HG03558 (cell line): Measurements from ENCODE around the gene ARL6IP6.
"Not testable (repeated sequence)": the region's sequence is repeated elsewhere in the genome, so short reads cannot be mapped to it uniquely, and the experiment has no call there.

Experiments used
- ATAC-seq: cut with Tn5 transposase; IDR thresholded peaks from one replicate; pipeline ENCODE4 v1.9.1; 2021; ENCODE audit warnings: moderate number of reproducible peaks; ENCODE audit not compliant: unreplicated experiment; ENCODE audit errors: extremely low read depth

Gene ARL6IP6

DNA sequence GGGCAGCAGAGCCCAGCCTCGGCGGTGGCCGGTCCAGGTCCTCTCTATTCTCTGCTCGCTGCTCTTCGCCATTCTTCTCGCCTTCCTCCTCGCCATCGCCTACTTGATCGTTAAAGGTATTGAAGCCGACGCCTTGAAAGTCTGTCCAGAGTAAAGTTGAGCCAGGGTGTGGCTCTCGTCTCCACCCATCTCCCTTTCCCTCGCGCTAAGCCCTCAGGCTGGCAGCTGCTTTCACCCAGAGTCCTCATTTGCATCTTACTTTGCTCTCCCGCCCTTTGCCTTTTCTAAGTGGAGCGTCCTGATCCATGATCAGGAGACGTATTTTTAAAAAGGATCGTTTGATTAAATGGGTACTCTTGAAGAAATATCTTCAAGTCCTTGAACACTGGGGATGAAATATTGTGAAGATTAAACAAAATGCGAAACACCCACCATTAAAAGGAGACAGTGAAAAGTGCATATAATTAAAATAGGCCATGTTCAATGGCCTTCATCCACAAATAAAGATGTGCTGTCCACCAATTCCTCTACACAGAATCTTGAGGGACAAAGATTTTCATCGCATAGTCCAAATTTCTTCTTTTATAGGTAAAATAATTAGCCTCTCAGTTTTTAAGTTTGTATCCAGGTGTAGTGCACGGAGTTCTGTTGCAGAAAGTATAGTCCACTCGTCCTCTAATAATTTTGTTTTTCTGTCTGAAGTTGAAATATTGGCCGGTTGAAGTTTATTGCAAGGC lies 657 bp downstream of the ARL6IP6 start:
- peak; percentile 24 for ATAC-seq

DNA sequence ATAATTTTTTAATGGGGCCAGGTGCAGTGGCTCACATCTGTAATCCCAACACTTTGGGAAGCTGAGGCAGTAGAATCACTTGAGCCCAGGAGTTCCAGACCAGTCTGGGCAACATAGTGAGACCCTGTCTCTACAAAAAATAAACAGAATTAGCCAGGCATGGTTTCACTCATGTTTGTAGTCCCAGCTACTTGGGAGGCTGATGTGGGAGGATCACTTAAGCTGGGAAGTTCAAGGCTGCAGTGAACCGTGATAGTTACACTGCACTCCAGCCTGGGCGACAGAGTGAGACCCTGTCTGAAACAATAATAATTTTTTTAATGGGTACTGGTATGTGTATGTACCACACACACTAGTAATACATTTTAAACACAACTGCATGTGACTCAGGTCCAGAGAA lies 2.4 kb downstream of the ARL6IP6 start:
- ATAC-seq, result no peak

DNA sequence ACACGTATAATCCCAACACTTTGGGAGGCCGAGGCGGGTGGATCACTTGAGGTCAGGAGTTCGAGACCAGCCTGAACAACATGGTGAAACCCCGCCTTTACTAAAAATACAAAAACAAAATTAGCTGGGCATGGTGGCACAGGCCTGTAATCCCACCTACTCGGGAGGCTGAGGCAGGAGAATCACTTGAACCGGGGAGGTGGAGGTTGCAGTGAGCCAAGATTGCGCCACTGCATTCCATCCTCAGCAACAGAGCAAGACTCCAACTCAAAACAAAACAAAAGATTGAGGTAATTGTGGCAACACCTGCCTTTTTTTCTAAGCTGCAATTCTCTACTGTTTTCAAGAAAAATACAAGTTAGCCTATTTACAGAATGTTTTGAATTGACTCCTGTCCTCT lies 4.2 kb downstream of the ARL6IP6 start:
- ATAC-seq, result not testable (repeated sequence)

DNA sequence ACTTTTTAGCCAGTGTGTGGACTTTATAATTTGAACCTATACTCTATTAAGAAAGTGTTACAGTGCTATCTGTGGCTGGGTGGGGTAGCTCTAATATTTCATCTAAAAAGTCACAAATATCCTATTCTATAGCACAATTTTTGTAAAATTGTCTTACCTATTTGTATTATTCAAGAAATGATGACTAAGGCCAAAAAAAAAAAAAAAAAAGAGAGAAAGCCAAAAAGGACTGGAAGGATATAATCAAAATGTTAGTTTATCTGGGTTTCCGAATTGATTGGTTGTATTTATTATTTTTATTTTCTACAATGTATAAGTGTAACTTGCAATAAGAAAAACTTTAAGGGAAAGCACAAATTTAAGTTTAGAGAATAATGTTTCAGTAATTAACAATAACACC lies 5.5 kb downstream of the ARL6IP6 start:
- ATAC-seq, result no peak

DNA sequence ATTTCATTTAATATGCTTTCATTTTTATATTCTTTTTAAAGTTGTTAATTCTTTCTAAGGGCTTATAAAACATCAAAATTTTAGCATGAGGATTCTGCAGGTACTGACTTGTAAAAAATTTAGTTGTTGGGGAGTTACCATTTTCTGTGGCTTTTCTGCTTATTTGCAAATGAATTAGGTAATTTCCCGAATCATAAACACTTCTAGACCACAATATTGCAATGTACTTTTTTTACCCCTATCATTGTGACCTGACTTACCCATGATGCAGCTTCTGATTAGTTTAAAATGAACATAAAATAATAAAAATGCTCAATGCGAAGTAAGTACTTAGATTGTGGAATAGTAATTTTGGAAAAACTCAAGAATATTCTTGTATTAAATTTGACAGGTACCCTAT lies 11.4 kb downstream of the ARL6IP6 start:
- no peak for ATAC-seq

DNA sequence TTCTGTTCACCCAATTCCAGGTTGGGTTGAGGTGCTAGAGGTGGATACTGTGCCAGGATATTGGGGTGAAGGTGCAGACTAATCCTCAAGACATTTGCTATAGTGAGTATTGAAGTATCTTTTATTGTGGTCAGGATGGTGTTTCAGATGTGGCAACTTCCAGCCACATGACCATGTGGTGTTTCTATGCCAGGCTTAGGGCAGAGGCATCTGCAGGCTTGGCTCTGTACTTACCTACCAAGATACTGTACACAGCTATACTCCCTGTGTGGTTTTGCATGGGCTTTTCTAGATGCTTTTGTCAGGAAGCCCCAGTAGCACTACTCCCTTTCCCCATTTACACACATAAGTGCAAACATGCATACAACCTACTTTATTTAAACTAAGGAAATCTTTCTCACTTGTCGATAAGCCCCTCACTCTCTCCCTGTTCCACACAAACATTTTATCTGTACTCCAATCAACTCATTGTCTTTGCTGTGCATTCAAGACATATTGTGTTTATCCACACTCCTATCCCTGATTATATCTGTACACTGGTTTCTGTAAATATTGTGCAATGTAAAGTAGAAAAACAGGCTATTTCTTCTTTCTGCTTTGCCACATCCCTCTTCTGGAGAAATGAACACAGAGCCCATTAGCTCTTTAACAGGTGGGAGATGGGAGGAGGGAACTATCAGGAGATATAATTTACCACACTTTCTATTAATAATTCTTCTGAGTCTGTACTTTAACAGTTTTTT lies 12.3 kb downstream of the ARL6IP6 start:
- peak; percentile 80 for ATAC-seq

DNA sequence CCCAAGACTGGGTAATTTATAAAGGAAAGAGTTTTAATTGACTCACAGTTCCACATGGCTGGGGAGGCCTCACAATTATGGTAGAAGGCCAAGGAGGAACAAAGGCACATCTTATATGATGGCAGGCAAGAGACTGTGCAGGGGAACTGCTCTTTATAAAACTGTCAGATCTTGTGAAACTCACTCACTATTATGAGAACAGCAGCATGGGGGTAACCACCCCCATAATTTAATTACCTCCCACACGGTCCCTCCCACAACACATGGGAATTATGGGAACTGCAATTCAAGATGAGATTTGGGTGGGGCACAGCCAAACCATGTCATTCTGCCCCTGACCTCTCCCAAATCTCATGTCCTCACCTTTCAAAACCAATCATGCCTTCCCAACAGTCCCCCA lies 19.1 kb downstream of the ARL6IP6 start:
- ATAC-seq, result not testable (repeated sequence)

DNA sequence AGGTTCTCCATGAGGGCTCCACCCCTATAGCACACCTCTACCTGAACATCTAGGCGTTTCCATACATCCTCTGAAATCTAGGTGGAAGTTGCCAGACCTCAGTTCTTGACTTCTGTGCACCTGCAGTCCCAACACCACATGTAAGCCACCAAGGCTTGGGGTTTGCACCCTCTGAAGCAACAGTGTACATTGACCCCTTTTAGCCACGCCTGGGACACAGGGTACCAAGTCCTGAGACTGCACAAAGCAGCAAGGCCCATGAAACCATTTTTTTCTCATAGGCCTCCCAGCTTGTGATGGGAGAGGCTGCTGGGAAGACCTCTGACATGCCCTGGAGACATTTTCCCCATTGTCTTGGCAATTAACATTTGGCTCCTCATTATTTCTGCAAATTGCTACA lies 20.0 kb downstream of the ARL6IP6 start:
- no peak for ATAC-seq

DNA sequence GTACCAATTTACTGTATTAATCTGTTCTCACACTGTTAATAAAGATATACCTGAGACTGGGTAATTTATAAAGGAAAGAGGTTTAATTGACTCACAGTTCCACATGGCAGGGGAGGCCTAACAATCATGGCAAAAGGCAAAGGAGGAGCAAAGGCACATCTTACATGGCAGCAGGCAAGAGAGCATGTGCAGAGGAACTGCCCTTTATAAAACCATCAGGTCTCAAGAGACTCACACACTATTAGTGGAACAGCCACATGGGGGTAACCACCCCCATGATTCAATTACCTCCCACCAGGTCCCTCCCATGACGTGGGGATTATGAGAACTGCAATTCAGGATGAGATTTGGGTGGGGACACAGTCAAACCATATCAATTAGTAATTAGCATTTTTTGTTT lies 21.3 kb downstream of the ARL6IP6 start:
- not testable (repeated sequence) for ATAC-seq

DNA sequence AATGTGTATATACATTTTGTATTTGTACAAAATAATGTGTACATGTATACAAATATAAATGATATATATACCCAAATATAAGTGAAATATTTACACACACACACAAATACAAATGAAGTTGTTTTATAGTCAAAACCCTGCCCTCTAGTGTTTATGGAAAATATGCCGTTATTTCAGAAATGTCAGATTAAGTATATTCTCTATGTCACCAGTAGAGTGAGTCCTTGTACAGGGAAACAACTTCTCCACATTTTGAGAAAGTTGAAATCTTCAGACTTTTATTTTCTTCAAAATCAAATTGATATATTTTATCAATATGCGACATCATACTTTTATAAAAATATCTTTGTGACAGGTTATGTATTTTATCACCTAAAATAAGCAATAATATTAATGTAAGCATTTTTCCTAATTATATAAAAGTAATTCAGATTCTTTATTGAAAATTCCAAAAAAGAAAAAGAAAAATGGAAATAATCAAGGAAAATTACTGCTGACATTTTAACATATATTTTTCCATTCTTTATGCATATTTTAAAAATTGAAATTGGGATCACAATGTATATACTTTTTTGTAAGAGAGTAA lies 22.4 kb downstream of the ARL6IP6 start:
- peak; percentile 81 for ATAC-seq

DNA sequence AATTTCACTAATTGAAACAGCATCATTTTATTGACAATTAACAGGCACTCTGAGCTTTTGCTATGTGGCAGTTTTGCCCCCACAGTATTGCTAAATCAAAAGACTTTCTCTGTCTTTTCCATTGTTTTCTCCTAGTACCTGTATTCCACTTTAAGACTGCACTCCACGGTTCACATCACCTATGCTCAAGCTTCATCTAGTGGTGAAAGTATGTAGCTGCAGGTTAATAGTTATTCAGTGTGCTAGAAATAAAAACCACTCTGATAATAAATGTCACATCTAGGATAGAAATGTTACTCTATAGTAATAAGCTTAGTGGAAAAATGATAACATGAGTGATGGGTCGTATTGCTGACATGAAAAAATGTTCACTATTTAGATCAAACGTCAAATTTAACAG lies 24.6 kb downstream of the ARL6IP6 start:
- no peak for ATAC-seq

DNA sequence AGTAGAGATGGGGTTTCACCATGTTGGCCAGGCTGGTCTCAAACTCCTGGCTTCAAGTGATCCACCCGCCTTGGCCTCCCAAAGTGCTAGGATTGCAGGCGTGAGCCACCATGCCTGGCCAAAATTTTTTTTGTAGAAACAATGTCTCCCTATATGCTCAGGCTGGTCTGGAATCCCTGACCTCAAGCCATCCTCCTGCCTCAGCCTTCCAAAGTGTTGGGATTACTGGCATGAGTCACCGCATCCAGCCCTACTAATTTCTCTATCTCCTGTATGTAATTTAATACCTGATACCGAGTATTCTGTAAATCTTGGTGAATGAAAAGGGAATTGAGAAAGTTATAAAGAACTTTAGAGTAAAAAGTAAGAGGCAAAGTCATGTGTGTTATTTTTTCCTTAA lies 29.3 kb downstream of the ARL6IP6 start:
- not testable (repeated sequence) for ATAC-seq

DNA sequence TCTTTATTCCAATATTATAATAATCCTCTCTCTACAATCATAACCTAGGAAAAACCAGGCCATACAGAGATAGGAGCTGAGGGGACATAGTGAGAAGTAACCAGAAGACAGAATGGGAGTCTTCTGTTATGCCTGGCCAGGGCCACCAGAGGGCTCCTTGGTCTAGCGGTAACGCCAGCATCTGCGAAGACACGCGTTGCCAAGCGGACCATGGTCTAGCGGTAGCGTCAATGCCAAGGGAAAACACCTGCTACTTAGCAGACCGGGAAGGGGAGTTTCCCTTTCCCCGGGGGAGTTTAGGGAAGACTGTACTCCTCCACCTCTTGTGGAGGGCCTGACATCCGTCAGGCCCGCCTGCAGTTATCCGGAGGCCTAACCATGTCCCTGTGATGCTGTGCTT lies 36.6 kb downstream of the ARL6IP6 start:
- ATAC-seq, result no peak

DNA sequence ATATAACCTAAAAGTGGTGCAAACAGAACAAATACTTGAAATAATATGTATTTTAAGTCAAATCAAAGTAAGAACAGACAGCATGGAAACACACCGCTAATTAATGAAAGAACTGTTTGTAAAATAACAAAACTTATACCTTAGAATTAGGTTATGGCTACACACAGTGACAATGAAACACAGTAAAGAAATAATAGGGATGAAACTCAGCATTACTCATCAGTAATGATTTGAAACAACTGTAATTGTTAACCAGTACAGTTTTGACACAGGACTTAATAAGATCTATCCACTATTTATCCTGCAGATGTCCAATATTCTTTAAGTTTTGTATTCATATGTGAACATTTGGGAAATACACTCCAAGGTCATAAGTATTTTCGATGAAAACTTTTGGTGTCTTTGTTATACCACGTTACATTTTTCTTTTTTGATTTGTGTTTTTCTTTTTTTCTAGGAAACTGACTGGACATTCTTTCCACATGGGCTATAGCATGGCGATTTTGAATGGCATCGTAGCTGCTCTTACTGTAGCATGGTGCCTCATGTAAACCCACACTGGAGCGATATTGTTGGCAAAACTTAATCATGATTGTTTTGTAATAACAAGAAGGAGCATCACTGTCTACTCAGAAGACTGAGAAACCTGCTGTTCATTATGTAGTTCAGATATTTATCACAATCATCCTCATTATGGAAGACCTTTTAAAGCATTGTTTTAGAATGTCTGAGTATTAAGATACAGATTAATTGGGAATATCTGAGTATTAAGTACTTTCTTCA lies 41.1 kb downstream of the ARL6IP6 start:
- ATAC-seq, result no peak

DNA sequence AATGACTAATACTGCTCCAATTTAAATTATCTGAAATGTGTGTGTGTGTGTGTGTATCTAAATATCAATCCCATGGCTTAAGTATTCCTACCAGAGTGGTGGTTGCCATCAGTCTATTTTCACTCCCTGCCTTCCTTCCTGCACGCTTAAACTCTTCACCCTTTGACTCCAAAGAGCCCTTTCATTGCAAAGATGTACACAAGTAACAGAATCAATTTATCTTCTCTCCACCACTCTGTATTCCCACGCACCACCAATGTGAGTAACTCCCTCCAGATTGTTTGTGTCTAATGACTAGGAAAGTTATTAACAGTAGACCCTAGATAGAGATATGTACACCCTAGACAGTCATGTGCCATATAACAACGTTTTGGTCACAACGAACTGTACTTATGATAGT lies 42.8 kb downstream of the ARL6IP6 start:
- no peak for ATAC-seq

DNA sequence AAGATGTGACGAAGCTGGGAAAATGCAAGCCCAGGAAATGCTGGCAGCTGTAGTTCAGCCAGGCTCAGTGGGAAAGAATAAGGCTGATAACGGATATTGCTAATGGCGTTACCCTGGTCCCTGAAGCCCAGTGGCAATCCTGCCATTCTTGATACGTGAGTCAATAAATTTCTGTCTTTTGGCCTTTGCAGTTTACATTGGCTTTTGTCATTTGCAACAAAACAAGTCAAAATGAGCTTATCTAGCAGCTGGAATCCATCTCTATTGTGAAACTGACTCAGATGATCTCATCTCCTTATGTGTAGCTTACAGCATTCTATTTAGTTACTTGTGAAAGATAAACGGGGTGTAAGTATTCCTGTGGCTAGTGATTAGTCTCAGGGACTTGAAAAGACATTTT lies 43.8 kb downstream of the ARL6IP6 start:
- no peak for ATAC-seq

DNA sequence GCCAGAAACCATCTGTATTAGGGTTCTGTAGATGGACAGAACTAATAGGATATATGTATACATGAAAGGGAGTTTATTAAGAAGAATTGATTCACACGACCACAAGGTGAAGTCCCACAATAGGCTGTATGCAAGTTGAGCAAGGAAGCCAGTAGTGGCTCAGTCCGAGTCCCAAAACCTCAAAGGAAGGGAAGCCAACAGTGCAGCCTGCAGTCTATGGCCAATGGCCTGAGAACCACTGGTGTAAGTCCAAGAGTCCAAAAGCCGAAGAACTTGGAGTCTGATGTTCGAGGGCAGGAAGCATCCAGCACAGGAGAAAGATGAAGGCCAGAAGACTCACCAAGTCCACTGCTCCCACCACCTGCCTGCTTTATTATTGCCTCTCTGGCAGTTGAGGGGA lies 44.8 kb downstream of the ARL6IP6 start:
- not testable (repeated sequence) for ATAC-seq

DNA sequence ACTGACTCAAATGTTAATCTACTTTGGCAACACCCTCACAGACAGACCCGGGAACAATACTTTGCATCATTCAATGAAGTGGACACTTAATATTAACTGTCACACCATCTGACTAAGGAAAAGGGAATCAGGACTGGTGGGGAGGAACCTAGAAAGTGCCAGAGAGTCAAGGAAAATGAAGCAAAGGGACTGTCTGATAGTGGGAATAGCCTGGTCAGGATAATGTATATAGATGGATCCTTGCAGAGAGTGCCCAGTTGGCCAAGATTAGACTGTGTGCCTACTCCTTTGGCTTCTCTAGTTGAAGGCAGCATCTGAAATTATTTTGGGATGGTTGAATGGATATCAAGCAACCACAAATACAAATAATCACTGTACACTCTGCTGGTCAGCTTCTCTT lies 45.2 kb downstream of the ARL6IP6 start:
- ATAC-seq, result no peak

DNA sequence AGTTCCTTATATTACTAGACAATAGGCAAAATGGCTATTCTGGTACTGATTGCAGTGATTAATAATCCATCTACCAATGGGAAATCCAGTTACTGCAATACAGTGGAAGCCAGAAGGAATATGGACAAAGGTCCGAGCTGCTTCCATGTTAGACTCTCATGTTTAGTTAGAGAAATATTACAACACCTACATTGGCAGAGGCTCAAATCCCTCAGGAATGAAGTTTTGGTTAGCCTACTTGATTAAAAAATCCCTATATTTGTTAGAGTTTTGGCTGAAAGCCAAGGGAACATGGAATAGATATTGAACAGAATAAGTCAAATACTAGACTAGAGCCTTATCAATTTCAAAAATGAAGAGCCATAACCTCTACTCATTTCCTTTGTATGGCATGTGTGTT lies 48.5 kb downstream of the ARL6IP6 start:
- ATAC-seq, result no peak

DNA sequence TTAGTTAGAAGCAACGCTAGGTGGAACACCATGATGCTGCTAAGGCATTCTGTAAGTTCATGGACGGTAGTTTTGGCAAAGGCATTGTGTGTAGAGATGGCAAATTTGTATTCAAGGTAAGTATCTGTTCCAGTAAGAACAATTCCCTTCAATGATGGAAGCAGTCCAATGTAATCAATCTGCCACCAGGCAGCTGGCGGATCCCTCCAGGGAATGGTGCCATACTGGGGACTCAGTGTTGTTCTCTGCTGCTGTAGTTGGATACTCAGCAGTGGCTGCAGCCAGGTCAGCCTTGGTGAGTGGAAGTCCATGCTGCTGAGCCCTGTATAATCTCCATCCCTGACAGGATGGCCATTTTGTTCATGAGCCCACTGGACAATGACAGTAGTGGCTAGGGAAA lies 62.8 kb downstream of the ARL6IP6 start:
- ATAC-seq, result no peak

DNA sequence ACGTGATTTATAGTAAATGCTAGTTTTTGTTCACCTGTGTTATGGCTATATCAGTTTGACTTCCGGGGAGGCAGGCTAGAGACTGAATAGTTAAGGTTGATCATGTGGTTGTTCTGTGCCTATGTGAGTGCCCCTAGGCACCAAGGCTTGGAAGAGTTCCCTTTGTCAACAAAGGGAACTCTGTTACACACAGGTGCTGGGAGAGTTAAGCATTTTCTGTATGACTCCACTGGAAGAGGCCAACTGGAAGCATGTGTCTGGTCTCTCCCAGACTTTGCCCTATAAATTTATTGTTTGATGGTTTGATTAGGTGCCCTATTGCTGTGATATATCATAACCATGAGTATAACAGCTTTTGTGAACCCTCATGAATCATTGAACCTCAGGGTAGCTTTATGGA lies 63.8 kb downstream of the ARL6IP6 start:
- ATAC-seq, result no peak
